ENCODE data around the gene TMEM212. TPM values are rescaled to one million over a fixed set of nuclear protein-coding genes. Genes with fewer than 3 reads are reported as not detected.

TMEM212 gene
- total and polyA plus RNA-seq, 9 of the 15 experiments (the other 6 are each of a cell fraction or from before 2014, with no cell fraction given), result not detected

DNA sequence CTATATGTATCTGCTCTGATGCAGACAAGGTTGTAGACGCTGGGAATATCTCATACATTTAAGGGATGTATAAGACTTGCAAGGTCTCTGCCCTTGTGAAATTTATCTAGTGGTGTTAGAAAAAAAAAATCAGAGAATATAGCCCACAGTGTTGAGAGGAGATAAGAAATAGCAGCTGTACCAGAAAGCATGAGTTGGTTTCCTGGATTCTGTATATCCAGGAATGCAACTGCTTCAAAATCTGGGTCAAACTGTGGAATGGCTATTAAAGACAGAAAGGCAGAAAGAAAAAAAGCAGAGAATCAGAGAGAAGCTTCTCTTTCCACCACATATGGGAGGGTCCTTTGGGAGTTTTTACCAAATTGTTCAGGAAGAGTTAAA, 1.5 kb upstream of the TMEM212 start (continued):
- TF ChIP-seq ZFP36 (IDR thresholded peaks at IDR 0.05; ENCODE audit: low read depth, low read length, partially characterized antibody), result no peak
- TF ChIP-seq RCOR1 (IDR thresholded peaks at IDR 0.05; ENCODE audit: borderline replicate concordance in 1 of 2, low read depth in 2 of 2, low read length in 2 of 2), result peak in 1 of 2 experiments; percentile 69; a peak in 3 of 4 replicates
- no peak for TF ChIP-seq RBM25 (IDR thresholded peaks at IDR 0.05; ENCODE audit: low read depth, low read length, severe bottlenecking)
- no peak for TF ChIP-seq ZNF583 (CRISPR knock-in tag; IDR thresholded peaks at IDR 0.05)
- no peak for TF ChIP-seq ZNF3 (CRISPR knock-in tag; IDR thresholded peaks at IDR 0.05)
- no peak for TF ChIP-seq KLF6 (CRISPR knock-in tag; IDR thresholded peaks at IDR 0.05; ENCODE audit: borderline replicate concordance)
- TF ChIP-seq PRMT5 (CRISPR knock-in tag; IDR thresholded peaks at IDR 0.05), result no peak
- no peak for TF ChIP-seq ZC3H11A (IDR thresholded peaks at IDR 0.05; ENCODE audit: low read depth, low read length)
- no peak for TF ChIP-seq TAF9B (IDR thresholded peaks at IDR 0.05; ENCODE audit: partially characterized antibody)
- no peak for TF ChIP-seq XRCC4 (IDR thresholded peaks at IDR 0.05; ENCODE audit: extremely low read depth, insufficient read depth, insufficient read length)
- no peak for TF ChIP-seq ADNP (tag; IDR thresholded peaks at IDR 0.05)
- TF ChIP-seq, protein P1, sequence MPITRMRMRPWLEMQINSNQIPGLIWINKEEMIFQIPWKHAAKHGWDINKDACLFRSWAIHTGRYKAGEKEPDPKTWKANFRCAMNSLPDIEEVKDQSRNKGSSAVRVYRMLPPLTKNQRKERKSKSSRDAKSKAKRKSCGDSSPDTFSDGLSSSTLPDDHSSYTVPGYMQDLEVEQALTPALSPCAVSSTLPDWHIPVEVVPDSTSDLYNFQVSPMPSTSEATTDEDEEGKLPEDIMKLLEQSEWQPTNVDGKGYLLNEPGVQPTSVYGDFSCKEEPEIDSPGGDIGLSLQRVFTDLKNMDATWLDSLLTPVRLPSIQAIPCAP (CRISPR knock-in tag; IDR thresholded peaks at IDR 0.05; ENCODE audit: borderline replicate concordance), result no peak
- TF ChIP-seq NFE2L1 (tag; IDR thresholded peaks at IDR 0.05; ENCODE audit: borderline replicate concordance, low read depth), result no peak
- TF ChIP-seq BCL6 (CRISPR knock-in tag; IDR thresholded peaks at IDR 0.05), result no peak
- TF ChIP-seq, protein P2, sequence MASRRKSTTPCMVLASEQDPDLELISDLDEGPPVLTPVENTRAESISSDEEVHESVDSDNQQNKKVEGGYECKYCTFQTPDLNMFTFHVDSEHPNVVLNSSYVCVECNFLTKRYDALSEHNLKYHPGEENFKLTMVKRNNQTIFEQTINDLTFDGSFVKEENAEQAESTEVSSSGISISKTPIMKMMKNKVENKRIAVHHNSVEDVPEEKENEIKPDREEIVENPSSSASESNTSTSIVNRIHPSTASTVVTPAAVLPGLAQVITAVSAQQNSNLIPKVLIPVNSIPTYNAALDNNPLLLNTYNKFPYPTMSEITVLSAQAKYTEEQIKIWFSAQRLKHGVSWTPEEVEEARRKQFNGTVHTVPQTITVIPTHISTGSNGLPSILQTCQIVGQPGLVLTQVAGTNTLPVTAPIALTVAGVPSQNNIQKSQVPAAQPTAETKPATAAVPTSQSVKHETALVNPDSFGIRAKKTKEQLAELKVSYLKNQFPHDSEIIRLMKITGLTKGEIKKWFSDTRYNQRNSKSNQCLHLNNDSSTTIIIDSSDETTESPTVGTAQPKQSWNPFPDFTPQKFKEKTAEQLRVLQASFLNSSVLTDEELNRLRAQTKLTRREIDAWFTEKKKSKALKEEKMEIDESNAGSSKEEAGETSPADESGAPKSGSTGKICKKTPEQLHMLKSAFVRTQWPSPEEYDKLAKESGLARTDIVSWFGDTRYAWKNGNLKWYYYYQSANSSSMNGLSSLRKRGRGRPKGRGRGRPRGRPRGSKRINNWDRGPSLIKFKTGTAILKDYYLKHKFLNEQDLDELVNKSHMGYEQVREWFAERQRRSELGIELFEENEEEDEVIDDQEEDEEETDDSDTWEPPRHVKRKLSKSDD (conservative IDR thresholded peaks at IDR 0.05; ENCODE audit: low read length), result no peak
- TF ChIP-seq RERE (CRISPR knock-in tag; IDR thresholded peaks at IDR 0.05; ENCODE audit: borderline replicate concordance), result no peak
- TF ChIP-seq GTF2A2 (tag; IDR thresholded peaks at IDR 0.05), result no peak
- no peak for TF ChIP-seq ZNF644 (tag; IDR thresholded peaks at IDR 0.05; ENCODE audit: low read depth)
- no peak for TF ChIP-seq THAP7 (CRISPR knock-in tag; IDR thresholded peaks at IDR 0.05)
- TF ChIP-seq SRSF7 (optimal IDR thresholded peaks at IDR 0.05; ENCODE audit: low read depth, low read length), result no peak
